HG02943 (cell line): ENCODE measurements around the gene PHAF1.

ENCODE experiments used
- ATAC-seq: cut with Tn5 transposase; IDR thresholded peaks from one replicate; pipeline ENCODE4 v1.9.1; 2021; ENCODE audit warnings: mild to moderate bottlenecking, low read depth, moderate library complexity; ENCODE audit not compliant: unreplicated experiment

PHAF1 gene

GRCh38 chr16:67177743-67178699 is 68.3 kb downstream of the PHAF1 start:
- ATAC-seq, result no peak

DNA sequence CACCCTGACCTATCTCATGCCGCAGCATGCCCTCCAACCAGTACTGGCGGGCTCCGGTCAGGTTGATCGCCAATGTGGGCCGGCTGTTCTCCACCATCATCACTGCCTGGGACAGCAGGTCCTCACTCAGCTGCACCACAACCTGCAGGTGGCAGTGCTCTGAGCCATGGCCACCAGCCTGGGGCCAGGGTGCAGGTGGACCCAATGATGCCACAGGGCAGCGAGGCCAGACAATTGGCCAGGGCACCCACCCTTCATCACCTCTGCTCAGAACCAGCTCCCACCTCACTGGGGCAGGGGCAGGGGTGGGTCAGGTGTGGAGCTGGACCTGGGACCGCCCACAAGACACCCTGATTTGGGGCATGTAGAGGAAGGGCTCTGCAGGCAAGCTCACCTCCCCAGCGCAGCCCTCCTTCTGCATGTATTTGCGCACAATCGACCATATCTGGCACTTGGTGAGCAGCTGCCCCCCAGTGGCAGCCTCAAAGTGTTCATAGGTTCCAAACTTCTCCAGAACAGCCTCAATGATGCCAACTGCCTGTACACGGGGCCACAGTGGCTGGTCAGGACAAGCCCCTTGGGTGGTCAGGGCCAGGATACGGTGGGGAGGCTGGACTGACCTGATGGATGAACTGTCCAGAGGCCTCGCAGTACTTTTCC is 69.8 kb downstream of the PHAF1 start:
- no peak for ATAC-seq

DNA sequence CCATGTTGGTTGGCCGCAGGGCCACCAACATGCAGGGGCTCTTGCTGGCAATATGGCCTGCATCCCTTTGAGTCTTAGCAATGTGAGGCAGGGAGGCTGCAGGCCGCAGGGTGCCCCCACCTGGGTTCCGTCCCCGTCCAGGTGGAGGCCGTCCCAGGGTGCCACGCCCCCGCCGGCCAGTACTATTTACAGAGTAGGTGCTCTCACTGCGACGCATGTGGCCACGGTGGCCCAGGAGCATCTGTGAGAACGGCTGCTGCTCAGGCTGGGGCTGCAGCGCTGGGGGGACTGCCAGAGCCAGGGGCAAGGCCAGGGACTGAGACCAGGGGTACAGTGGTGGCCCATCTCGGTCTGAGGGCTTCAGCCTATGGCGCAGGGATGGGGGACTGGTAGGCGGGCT is 70.4 kb downstream of the PHAF1 start:
- no peak for ATAC-seq

DNA sequence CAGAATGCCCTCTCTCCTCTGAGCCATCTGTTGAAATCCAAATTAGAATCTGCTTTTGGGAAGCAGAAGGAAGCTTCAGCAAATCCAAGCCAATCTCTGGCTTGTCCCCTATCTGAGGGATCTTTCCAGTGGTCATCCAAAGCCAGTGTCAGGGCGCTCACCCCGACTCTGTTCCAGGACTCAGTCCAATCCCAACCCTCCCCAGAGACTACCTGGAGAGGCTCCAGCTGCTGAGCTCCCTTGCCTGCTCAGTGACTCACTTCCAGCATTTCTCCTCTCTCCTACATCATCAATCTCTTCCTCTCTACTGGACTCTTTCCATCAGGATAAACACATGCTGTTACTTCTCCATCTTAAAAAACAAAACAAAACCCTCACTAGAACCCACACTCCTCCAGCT is 71.6 kb downstream of the PHAF1 start:
- ATAC-seq, result no peak

- no peak for ATAC-seq
These were observed 72.5 kb downstream of the PHAF1 start for GRCh38 chr16:67182288-67182687.

GRCh38 chr16:67183284-67183626 is 73.5 kb downstream of the PHAF1 start:
- no peak for ATAC-seq

DNA sequence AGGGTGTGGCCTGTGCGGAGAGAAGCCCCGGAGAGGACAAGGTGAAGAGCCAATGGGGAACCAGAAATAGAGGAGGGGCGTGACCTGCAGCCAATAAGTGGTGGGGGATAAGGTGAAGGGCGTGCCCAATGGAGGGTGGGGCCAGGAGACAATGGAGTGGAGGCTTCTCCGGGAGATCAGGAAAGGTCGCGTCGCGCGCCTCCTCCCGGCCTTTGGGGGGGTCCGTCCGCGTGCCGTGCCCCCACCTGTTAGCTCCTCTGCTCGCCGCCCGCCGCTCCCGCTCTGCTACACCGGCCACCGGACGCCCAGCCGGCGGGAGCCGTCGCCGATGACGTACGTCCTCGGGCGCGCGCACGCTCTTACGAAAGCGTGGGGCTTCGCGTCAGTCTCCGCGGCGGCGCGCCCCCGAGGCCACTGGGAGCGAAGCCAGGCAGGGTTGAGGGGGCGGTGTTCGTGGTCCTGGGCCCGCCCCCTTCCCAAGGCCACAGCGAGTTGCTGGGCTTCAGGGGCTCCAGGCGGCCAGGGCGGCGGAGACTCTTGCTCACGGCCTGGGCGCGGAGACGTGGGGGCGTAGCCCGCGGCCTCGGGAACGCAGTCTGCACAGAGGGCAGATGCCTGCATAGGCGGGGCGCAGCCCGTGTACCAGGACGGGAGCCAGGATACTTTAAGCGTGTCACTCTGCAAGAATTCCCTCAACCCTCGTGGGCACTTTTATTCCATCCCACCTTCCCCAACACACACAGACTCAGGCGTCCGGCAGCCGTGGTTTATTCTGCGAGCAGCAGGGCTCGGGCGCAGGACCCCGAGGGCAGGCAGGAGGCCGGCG is 74.1 kb downstream of the PHAF1 start, which contains the start of gene MATCAP1:
Gene MATCAP1, minus strand, starts transcription at position 337 of the 826 bp plus-strand sequence. CDS start 3,353 bp downstream, outside the sequence.
- peak; percentile 94 for ATAC-seq

DNA sequence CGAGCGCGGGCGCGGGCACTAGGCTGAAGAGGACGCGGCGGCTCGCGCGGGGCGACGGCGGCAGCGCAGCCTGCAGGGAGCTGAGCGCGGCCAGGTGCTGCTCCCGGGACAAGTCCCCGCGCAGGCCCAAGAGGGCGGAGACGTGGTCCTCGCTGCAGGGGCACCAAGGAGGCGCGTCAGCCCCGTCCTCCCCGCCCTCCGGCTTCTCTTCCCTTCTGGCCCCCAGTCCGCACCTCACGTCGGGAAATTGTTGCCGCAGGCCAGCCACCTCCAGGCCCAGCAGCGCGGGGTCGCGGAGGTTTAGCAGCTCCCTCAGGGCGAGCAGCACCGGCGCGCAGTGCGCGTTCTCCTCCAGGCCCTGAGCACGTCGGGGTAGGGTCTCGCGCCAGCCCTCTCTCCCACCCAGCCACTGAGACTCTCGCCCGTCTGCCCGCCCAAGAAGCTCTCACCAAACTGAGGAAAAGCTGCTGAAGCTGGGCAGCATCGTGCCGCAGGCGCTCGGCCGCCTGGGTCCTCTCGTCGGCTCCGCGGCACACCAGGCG is 74.8 kb downstream of the PHAF1 start:
- no peak for ATAC-seq

GRCh38 chr16:67184995-67185650 is 75.4 kb downstream of the PHAF1 start:
- no peak for ATAC-seq

DNA sequence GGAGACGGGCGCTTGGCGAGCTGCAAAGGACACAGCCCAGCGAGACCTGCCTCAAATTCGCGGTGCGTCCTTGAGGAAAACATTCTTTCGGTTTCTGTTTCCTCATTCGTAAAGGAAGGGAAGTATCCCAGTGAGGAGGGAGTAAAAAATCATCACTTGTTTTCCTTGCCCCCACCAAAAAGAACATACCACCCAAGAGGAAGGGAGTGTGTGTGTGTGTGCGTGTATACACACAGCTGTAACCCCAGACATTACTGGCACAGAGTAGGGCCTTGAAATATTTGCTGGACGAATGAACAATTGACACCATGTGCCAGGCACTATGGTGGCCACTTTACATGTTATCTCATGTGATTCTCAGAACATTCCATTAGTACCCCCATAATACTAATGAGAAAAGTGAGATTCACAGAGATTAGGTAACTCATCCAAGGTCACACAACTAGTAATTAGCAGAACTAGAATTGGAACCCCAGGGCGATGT is 76.0 kb downstream of the PHAF1 start:
- no peak for ATAC-seq

DNA sequence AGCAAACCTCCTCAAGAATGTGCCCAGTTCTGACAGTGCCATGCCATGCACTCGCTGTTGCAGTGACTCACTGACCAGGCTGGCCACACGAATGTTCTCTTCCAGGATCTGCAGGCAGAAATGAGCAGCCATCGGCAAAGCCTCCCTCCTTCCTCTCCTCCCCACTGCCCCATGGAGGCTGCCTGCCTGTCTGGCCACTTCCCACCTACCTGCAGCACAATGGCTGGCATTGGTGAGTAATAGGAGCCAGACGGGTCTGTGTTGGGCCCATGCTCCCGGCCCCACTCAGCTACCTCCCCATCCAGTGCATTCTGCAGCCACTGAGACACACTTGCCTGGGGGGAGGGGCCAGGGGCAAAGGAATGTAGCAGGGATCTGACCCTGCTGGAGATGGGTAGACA is 76.8 kb downstream of the PHAF1 start:
- no peak for ATAC-seq

GRCh38 chr16:67187175-67187890 is 77.6 kb downstream of the PHAF1 start:
- ATAC-seq, result no peak

- no peak for ATAC-seq
These were observed 78.6 kb downstream of the PHAF1 start for GRCh38 chr16:67188323-67188722.

DNA sequence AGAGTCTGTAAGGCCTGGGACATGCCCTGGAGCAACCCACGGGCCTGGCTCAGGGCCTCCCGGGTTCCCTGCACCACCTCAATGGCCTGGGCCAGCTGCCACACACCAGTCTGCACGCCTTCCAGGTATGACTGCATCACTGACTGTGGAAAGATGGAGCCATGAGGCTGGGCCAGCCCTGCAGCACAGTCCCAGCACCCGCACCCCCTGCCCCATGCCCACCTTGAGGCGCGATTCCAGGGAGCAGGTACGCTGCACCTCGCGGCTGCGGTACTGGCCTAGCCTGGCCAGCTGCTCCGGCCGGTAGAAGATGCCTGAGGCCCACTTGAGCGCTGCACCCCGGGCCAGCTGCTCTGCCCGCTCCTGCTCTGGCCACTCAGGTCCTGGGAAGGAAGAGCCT is 79.1 kb downstream of the PHAF1 start:
- no peak for ATAC-seq

GRCh38 chr16:67190041-67190440 is 80.3 kb downstream of the PHAF1 start, which contains the start of gene EXOC3L1:
TSS of gene EXOC3L1 (minus strand) at chr16:67190136. CDS start at chr16:67189676, 460 bp downstream.
- no peak for ATAC-seq

DNA sequence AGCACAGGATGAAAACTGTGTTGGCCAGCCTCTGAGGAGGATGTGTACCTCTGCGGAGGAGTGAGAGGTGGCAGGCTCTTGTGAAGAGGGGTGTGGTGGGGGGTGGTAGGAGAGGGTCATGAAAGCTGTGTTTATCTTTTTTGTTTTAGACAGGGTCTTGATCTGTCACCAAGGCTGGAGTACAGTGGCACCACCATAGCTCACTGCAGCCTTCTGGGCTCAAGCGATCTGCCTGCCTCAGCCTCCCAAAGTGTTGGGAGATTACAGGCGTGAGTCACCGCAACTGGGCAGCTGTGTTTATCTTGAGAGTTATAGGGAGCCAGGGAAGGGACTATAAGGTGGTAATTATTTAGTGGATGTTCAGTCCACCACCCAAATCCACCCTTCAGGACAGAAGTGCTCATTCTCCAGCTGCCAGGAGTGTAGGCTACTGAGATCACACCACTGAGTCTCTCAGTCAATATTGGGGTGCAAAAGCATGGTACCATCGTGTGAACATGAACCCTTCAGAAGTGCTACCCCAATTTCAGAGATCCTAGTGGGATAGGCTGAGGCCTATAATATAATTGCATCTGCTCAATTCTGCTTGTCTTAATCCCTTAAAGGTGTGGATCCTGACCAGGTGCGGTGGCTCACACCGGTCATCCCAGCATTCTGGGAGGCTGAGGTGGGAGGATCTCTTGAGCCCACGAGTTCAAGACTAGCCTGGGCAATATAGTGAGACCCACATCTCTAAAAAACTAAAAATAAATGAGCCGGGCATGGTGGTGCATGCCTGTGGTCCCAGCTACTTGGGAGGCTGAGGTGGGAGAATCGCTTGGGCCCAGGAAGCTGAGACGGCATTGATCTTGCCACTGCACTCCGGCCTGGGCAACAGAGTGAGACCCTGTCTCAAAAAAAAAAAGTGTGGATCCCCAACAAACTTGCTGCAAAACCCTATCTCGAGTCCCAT is 81.0 kb downstream of the PHAF1 start:
- no peak for ATAC-seq

GRCh38 chr16:67191411-67191994 is 81.8 kb downstream of the PHAF1 start:
- peak; percentile 8 for ATAC-seq
